ENCODE data around the gene SOX5. TPM values are rescaled to one million over a fixed set of nuclear protein-coding genes. Genes with fewer than 3 reads are reported as not detected.

The SOX5 gene
- total RNA-seq, 4 donors from 2014 or later: 0.40 to 8.4 (median 2.2) TPM

GRCh38 chr12:23621900-23622299, 327.6 kb downstream of the SOX5 start:
- Histone ChIP-seq H3K36me3 (no peaks in the 10 kb centered on the region), H3K27ac (no peak overlapping the region), H3K27me3 (no peaks in the 10 kb centered on the region), H3K9me3 (no peaks in the 10 kb centered on the region), H3K4me1 (no peaks in the 10 kb centered on the region), H3K4me3 (no peak overlapping the region)
- DNase-seq: no peak
- WGBS, 2 donors: 44 to 58% methylated on average over 2 of the region's 2 CpGs
- intact Hi-C loops (cut with DNase I): no loop called here
- TF ChIP-seq CTCF (IDR thresholded peaks at IDR 0.05) (no peak), POLR2A (IDR thresholded peaks at IDR 0.05) (no peak)

GRCh38 chr12:23618718-23619117, 330.8 kb downstream of the SOX5 start:
- no peak for DNase-seq
- intact Hi-C loops (cut with DNase I): no loop called here
- H3K9me3 ChIP-seq: no peaks in the 10 kb centered on the region
- no peak overlapping the region for H3K4me3 ChIP-seq
- no peak for TF ChIP-seq POLR2A (IDR thresholded peaks at IDR 0.05)
- no peak for TF ChIP-seq CTCF (IDR thresholded peaks at IDR 0.05)
- H3K27me3 ChIP-seq: no peaks in the 10 kb centered on the region
- H3K27ac ChIP-seq: no peak overlapping the region
- no peaks in the 10 kb centered on the region for H3K36me3 ChIP-seq
- 69 to 77% methylated on average over 1 of the region's 1 CpG for WGBS, 2 donors
- no peaks in the 10 kb centered on the region for H3K4me1 ChIP-seq

- intact Hi-C loops (cut with DNase I): no loop called here
- no peak for TF ChIP-seq CTCF (IDR thresholded peaks at IDR 0.05)
- no peak for TF ChIP-seq POLR2A (IDR thresholded peaks at IDR 0.05)
- H3K4me3 ChIP-seq: no peak overlapping the region
- no peaks in the 10 kb centered on the region for H3K9me3 ChIP-seq
- H3K4me1 ChIP-seq: no peaks in the 10 kb centered on the region
- H3K27me3 ChIP-seq: no peaks in the 10 kb centered on the region
- H3K36me3 ChIP-seq: no peaks in the 10 kb centered on the region
- DNase-seq: no peak
- 74 to 79% methylated on average over 5 of the region's 5 CpGs for WGBS, 2 donors
- no peak overlapping the region for H3K27ac ChIP-seq
Observed at GRCh38 chr12:23617749-23618148, 331.7 kb downstream of the SOX5 start.

GRCh38 chr12:23614280-23614679, 335.2 kb downstream of the SOX5 start:
- Histone ChIP-seq H3K36me3 (no peaks in the 10 kb centered on the region), H3K4me1 (no peaks in the 10 kb centered on the region), H3K27me3 (no peaks in the 10 kb centered on the region), H3K9me3 (no peaks in the 10 kb centered on the region), H3K27ac (no peak overlapping the region), H3K4me3 (no peak overlapping the region)
- DNase-seq: no peak
- WGBS, 2 donors: 57 to 66% methylated on average over 2 of the region's 2 CpGs
- intact Hi-C loops (cut with DNase I): no loop called here
- TF ChIP-seq CTCF (IDR thresholded peaks at IDR 0.05) (no peak), POLR2A (IDR thresholded peaks at IDR 0.05) (no peak)

GRCh38 chr12:23611320-23611719, 338.1 kb downstream of the SOX5 start:
- DNase-seq: no peak
- Histone ChIP-seq H3K27ac (no peak overlapping the region), H3K4me3 (no peak overlapping the region), H3K36me3 (no peaks in the 10 kb centered on the region), H3K27me3 (no peaks in the 10 kb centered on the region), H3K9me3 (no peaks in the 10 kb centered on the region), H3K4me1 (no peaks in the 10 kb centered on the region)
- no peak for TF ChIP-seq POLR2A (IDR thresholded peaks at IDR 0.05)
- TF ChIP-seq CTCF (IDR thresholded peaks at IDR 0.05): no peak
- intact Hi-C loops (cut with DNase I): no loop called here
- 59 to 64% methylated on average over 4 of the region's 4 CpGs for WGBS, 2 donors

All from esophagus squamous epithelium (tissue), 5 donors.